Measurements from ENCODE around the gene PTPRF. TPM values are rescaled to one million over a fixed set of nuclear protein-coding genes. Genes with fewer than 3 reads are reported as not detected.

Gene PTPRF
- total and polyA plus RNA-seq, 9 donors, result 24.4 to 165 (median 76.8) TPM

GRCh38 chr1:43619996-43620920 lies 89.6 kb downstream of the PTPRF start:
- intact Hi-C loops (cut with DNase I), result no loop called here
- no peak for DNase-seq
- H3K4me3 ChIP-seq, result no peak overlapping the region
- no peak overlapping the region for H3K27ac ChIP-seq
- no peak for TF ChIP-seq EP300 (IDR thresholded peaks at IDR 0.05)
- no peak for TF ChIP-seq CTCF (IDR thresholded peaks at IDR 0.05)
- no peak for TF ChIP-seq POLR2A (IDR thresholded peaks at IDR 0.05)
- no peaks in the 10 kb centered on the region for H3K36me3 ChIP-seq
- H3K9me3 ChIP-seq, result no peaks in the 10 kb centered on the region
- H3K27me3 ChIP-seq, result no peaks in the 10 kb centered on the region
- peaks cover 13% of the 10 kb centered on the region for H3K4me1 ChIP-seq (ENCODE audit: insufficient read depth)
- 87 to 94% (median 89%) methylated on average over 21 to 22 of the region's 22 CpGs for WGBS, 3 donors

GRCh38 chr1:43620956-43621355 lies 90.3 kb downstream of the PTPRF start:
- TF ChIP-seq POLR2A (IDR thresholded peaks at IDR 0.05) (no peak), CTCF (IDR thresholded peaks at IDR 0.05) (no peak), EP300 (IDR thresholded peaks at IDR 0.05) (no peak)
- Histone ChIP-seq H3K27me3 (no peaks in the 10 kb centered on the region), H3K36me3 (no peaks in the 10 kb centered on the region), H3K4me1 (ENCODE audit: insufficient read depth) (peaks cover 13% of the 10 kb centered on the region), H3K4me3 (no peak overlapping the region), H3K9me3 (no peaks in the 10 kb centered on the region), H3K27ac (no peak overlapping the region)
- intact Hi-C loops (cut with DNase I), result no loop called here
- 82 to 88% (median 85%) methylated on average over 16 of the region's 16 CpGs for whole genome bisulfite sequencing, 3 donors
- no peak for DNase-seq

DNA sequence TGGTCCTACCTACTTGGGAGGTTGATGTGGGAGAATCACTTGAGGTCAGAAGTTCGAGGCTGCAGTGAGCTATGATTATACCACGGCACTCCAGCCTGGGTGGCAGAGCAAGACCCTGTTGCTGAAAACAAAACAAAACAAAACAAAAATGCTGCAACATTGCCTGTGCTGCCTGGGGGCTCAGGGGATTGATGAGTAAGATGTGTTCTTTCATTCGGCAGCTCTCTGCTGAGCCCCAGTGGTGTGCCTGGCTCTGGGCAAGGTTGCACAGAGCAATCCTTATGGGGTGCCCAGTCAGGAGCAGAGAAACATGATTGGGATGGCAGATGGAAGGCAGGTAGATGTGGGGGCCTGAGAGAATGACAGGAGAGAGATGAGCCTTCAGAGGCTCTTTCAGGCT lies 90.7 kb downstream of the PTPRF start:
- H3K27me3 ChIP-seq, result no peaks in the 10 kb centered on the region
- no peak for DNase-seq
- peak overlapping the region; percentile 20 to 65 for H3K27ac ChIP-seq
- H3K4me1 ChIP-seq (ENCODE audit: insufficient read depth), result peaks cover 13% of the 10 kb centered on the region
- WGBS, 3 donors, result 27 to 43% (median 32%) methylated on average over 3 of the region's 3 CpGs
- H3K9me3 ChIP-seq, result no peaks in the 10 kb centered on the region
- no peak overlapping the region for H3K4me3 ChIP-seq
- H3K36me3 ChIP-seq, result no peaks in the 10 kb centered on the region
- TF ChIP-seq CTCF (IDR thresholded peaks at IDR 0.05) (no peak), POLR2A (IDR thresholded peaks at IDR 0.05) (no peak), EP300 (IDR thresholded peaks at IDR 0.05) (no peak)
- intact Hi-C loops (cut with DNase I), result no loop called here

GRCh38 chr1:43621861-43622260 lies 91.2 kb downstream of the PTPRF start:
- DNase-seq, result peak in 2 of 5 donors; percentile 62
- H3K9me3 ChIP-seq, result no peaks in the 10 kb centered on the region
- H3K27ac ChIP-seq, result peak overlapping the region; percentile 20 to 65
- TF ChIP-seq CTCF (IDR thresholded peaks at IDR 0.05) (no peak), EP300 (IDR thresholded peaks at IDR 0.05) (no peak), POLR2A (IDR thresholded peaks at IDR 0.05) (no peak)
- 21 to 61% (median 31%) methylated on average over 18 of the region's 18 CpGs for WGBS, 3 donors
- peaks cover 13% of the 10 kb centered on the region for H3K4me1 ChIP-seq (ENCODE audit: insufficient read depth)
- no peaks in the 10 kb centered on the region for H3K27me3 ChIP-seq
- no peak overlapping the region for H3K4me3 ChIP-seq
- H3K36me3 ChIP-seq, result no peaks in the 10 kb centered on the region
- intact Hi-C loops (cut with DNase I), result no loop called here

All from ovary (tissue), 9 donors.